Retinal pigment epithelial cell (primary cell): ENCODE measurements around the gene DAAM2.
A peak's percentile ranks its signal among the peaks of the same experiment; 100 is the strongest.

ENCODE experiments used
- DNase-seq: peaks from one replicate; pipeline ENCODE4 v3.0.0-alpha.2; 2010; ENCODE audit warnings: low read depth
- H3K4me3 ChIP-seq: 2 replicates; pipeline ENCODE4 v1.5.1; 2011; ENCODE audit warnings: mild to moderate bottlenecking, low read length, control low read depth, moderate library complexity
- CTCF ChIP-seq: conservative IDR thresholded peaks from 2 replicates; pipeline ENCODE4 v1.5.1; 2011; ENCODE audit warnings: low read depth, low read length, control low read depth, inconsistent platforms

DAAM2 gene

GRCh38 chr6:39865011-39865888, 73.1 kb downstream of the DAAM2 start:
- DNase-seq = no peak
- TF ChIP-seq CTCF = peak; percentile 81
- no peak overlapping the region for H3K4me3 ChIP-seq

- TF ChIP-seq CTCF = peak; percentile 14
- no peak for DNase-seq
- H3K4me3 ChIP-seq = no peak overlapping the region
Measured at GRCh38 chr6:39867592-39867991, 75.4 kb downstream of the DAAM2 start.

DNA sequence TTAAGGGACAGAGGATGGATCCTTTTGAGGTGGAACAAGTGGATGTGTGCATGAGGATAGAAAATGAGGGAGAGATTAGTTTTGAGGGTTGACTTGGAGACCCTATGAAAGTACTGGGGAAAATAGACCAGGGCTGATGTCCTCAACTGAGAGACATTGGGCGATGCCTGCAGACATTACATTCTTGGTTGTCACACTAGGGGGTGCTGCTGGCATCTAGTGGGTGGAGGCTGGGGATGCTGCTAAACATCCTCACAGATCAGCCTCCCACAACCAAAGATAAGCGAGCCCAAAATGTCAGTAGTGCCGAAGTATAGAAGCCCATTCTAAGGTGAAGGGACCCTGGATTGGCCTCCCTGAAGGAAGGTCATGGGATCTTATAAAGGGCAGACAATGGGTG, 78.8 kb downstream of the DAAM2 start:
- no peak overlapping the region for H3K4me3 ChIP-seq
- peak; percentile 19 for TF ChIP-seq CTCF
- DNase-seq = no peak

GRCh38 chr6:39873439-39873838, 81.3 kb downstream of the DAAM2 start:
- DNase-seq = no peak
- H3K4me3 ChIP-seq = no peak overlapping the region
- TF ChIP-seq CTCF = no peak

DNA sequence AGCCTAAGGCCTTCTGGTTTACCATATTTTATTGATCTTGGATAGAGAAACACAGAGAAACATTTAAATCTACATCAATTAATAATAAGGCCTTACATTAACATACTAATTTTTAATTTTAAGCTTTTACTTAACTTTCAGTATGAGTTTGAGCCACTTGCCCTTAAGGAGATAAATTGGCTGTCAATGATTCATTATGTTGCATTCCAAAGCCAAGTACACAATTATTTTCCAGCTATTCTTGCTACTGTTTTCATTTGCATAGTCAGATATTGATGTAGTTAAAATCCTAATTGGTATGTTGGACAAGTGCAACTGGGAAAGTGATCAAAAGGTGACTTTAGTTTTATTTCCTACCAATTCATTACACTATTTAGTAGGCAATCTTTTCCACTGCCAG, 83.9 kb downstream of the DAAM2 start:
- TF ChIP-seq CTCF = no peak
- no peak overlapping the region for H3K4me3 ChIP-seq
- no peak for DNase-seq

DNA sequence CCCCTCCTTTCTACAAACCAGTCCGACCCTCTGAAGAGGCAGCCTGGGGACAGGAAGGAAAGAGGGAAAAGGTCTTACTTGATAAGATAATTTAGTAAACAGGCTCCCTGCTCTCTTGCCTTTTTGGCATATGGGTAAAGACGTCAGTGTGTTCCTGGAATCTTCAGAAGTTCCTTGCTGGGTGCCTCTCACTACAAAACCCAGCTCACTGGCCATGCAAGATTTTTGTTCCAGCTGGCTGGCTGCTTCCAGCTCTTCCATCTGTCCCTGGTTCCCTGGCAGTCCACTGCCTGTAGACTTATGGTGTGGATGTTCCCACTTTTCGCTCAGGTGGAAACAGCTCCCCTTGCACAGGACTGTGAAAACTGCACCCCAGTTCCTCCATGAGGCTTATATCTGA, 84.7 kb downstream of the DAAM2 start:
- no peak for TF ChIP-seq CTCF
- H3K4me3 ChIP-seq = no peak overlapping the region
- no peak for DNase-seq

GRCh38 chr6:39879535-39879934, 87.4 kb downstream of the DAAM2 start:
- no peak for TF ChIP-seq CTCF
- H3K4me3 ChIP-seq = no peak overlapping the region
- DNase-seq = no peak
